Measurements from ENCODE around the gene SETD5.

- TF ChIP-seq, protein P1, sequence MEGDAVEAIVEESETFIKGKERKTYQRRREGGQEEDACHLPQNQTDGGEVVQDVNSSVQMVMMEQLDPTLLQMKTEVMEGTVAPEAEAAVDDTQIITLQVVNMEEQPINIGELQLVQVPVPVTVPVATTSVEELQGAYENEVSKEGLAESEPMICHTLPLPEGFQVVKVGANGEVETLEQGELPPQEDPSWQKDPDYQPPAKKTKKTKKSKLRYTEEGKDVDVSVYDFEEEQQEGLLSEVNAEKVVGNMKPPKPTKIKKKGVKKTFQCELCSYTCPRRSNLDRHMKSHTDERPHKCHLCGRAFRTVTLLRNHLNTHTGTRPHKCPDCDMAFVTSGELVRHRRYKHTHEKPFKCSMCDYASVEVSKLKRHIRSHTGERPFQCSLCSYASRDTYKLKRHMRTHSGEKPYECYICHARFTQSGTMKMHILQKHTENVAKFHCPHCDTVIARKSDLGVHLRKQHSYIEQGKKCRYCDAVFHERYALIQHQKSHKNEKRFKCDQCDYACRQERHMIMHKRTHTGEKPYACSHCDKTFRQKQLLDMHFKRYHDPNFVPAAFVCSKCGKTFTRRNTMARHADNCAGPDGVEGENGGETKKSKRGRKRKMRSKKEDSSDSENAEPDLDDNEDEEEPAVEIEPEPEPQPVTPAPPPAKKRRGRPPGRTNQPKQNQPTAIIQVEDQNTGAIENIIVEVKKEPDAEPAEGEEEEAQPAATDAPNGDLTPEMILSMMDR (IDR thresholded peaks at IDR 0.05), result peak; percentile 93
- no peak for TF ChIP-seq EZH2 (IDR thresholded peaks at IDR 0.05)
Measured at GRCh38 chr3:9352917-9353752, 44.3 kb upstream of the SETD5 start.

Measured in neural progenitor cell (in vitro differentiated cells).